NCI-H748 (cell line): ENCODE data around the gene HCN4.
"Not testable (repeated sequence)": the region's sequence is repeated elsewhere in the genome, so short reads cannot be mapped to it uniquely, and the experiment has no call there.

ENCODE experiments used
- DNase-seq: peaks from one replicate; lab custom pipeline; 2025; ENCODE audit not compliant: unreplicated experiment; lab: John Stamatoyannopoulos, UW

The HCN4 gene

DNA sequence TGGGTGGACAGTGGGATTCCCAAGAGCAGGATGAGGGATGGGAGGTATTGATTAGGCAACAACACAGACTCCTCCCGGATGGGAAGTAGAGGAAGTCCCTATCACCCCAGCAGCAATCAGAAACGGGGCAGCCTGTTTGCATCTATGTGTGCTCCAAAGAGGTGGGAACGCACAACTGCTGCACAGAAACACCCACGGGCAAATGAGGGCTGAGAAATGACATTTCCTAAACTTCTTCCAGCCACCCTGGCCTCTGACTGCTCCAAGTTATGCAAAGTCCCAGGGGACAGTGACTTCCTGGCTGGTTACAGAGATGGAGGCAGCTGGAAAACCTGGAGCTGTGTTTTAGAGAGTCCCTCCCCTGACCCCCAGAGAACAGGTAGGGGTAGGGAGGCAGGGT lies 42.6 kb downstream of the HCN4 start:
- DNase-seq: no peak

DNA sequence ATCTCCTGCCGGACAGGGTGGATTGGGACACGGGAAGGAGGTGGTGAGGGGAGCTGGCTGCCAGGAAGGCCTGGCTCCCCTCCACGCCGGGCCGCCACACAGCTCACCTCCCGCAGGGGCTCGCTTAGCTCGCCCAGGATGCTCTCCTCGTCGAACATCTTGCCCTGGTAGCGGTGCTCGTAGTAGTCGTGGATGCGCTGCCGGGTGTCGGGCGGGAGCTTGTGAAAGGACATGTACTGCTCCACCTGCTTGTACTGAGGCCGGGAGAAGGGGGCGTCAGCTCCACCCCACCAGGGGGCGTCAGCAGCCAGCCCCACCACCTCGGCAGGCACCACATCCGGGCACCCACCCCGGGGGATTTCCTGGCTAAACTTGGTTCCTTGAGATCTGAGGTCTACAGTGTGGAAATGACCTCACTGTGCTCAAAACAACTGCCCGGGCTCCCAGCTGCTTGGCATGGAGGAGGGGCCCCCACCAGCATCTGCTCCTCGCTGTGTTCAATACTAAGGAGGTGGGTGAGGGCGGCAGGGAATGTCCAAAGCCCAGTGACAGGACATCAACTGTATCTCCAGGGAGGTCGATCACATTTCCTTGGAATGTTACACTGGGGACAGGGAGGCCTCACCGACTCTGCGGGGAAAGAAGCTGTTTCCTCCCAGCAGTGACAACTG lies 43.4 kb downstream of the HCN4 start:
- peak; percentile 1 for DNase-seq

DNA sequence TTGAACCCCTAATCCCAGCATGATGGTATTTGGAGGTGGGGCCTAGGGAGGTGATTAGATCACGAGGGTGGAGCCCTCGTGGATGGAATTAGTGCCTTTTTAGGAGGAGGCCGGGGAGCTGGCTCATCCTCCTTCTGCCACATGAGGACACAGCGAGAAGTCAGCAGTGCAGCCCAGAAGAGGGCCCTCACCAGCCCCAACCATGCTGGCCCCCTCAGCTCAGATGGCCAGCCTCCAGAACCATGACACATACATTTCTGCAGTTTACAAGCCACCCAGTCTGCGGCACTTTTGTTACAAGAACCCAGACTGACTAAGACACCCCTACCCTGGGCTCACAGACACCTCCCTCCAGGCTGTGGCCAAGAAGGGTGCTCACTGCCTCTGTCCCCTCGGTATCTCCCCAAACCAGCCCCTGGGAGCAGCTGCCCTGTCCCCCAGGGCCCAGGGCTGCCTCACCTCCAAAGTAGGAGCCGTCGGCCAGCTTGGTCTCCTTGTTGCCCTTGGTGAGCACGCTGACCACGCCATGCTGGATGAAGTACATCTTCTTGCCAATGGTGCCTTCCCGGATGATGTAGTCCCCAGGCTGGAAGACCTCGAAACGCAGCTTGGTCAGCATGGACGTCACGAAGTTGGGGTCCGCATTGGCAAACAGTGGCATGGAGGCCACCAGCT lies 44.1 kb downstream of the HCN4 start:
- no peak for DNase-seq

DNA sequence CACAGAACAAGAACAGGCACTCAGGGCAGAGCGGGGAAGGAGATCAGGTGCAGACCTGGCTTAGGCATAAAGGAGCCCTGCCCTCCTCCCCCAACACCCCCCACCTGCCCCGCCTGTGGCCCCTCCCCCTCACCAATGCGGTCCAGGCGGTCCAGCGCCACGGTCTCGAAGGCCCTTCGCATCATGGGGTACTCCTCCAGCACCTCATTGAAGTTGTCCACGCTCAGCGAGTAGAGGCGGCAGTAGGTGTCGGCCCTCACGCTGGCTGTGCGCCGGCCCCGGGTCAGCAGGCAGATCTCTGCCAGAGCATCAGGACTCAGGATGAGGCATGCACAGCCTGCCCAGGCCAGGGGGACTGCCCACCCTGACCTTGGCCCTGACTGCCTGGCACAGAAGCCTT lies 44.8 kb downstream of the HCN4 start:
- no peak for DNase-seq

DNA sequence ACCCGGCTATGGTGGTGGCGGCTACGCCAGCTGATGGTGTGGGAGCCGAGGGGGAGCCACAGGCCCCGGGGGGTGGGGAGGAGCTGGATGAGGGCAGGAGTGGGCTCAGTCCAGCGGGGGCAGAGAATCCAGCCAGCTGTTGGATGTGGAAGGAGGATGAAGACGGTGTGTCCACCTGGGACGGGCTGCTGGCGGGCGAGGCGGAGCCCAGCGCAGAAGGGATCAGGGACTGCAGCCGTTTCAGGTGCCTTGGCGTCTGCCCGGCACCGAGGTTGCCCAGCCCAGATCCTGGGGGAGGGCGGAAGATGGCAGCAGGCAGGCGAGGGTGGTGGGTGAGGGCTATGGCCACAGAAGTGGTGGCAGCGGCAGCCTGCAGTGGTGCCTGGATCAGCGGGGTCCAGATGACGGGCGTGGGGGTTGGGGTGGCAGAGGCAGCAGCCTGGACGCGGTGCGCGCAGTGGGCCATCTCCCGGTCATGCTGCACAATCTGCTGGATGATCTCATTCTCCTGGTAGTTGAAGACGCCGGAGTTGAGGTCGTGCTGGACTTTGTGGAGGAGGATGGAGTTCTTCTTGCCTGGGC lies 45.3 kb downstream of the HCN4 start:
- no peak for DNase-seq

DNA sequence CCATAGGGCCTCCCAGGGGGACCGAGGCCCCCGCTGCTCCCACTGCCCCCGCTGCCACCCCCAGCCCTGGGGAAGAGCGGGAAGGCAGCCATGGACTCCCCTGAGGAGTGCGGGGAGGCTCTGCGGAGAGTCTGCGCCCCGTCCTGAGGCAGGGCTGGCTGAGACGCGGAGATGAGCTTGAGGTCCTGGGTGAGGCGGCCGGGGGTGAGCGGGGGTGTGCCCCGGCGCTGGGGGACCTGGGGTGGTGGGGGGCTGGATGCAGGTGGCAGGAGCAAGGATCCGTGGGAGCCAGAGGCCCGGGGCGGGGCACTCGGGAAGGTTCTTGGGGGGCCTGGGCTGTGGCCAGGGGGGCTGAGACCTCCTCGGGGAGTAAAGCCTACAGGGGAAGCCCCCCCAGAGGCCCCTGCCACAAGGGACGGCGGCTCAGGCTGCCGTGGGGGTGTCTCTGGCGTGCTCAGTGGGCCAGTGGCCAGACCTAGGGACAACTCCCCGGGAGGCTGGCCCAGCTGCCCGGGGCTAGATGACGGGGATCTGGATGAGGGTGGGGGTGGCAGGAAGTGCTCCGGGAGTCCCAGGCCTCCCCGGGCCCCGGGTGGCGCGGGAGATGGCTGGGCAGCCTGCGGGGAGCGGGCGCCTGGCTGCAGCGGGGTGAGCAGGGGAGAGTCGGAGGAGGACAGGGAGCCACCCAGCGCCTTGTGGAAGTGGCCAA lies 45.9 kb downstream of the HCN4 start:
- no peak for DNase-seq

DNA sequence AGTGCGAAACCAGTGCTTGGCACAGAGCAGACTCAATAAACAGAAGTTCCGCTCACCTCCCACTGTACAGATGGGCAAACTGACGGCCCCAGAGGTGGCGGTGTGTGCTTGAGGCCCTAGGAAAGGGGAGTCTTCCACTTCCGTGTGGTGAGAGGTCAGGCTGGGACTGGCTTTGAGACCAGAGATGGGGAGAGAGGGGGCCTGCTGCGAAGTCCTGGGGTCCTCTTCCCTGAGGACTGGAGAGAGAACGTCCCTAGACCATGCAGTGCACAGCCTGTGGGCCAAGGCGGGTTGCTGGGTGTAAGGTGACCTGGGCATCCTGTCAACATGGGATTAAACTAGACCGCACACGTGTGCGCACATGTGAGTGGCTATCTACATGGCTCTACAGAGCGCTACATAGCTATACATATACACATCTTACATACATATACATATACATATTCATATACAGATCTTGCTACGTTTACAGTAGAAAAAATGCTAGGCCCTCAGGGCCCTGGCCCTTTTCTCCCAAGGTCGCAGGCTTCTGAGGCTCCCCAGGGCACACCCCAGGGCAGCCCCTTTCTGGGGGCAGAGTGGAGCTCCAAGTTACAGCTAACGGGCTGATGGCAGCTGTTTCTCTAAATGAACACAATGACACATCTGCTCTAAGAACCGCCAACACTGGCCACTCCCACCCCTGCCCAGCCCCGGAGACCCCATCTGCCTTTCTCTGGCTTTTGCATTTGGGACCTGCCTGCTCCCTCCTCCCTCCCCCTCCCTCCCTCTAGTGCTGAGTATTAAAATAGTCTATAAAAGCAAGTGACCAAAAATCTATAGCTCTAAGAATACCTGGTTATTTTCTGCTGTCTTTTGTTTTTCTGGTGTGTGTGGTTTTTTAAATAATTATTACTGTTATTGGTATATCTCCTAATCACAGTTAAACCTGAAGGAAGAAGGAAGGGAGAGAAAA lies 47.0 kb downstream of the HCN4 start:
- peak; percentile 3 for DNase-seq

DNA sequence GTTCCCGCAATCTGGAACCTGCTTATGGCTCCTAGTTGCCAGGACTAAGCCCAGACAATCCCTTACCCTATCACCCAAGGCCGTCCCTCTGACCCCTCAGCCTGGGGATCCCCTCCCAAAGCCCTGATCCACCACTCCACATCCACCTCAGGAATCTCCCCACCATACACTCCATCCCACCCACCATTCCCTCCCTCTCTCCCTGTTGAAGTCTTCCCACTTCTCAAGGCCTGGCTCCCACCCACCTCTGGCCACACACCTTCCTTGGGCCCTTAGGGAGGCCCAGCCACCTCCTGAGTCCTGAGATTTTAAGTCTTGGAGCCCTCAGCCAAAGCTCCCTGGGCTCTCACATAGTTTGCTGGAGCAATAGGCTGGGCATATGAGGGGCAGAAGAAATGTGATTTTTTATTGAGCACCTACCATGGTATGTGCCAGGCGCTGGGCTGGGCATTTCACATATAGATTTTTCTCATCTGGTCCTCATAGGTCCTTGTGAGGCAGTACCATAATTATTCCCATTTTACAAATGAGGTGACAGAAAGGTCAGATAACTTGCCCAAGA lies 48.1 kb downstream of the HCN4 start:
- DNase-seq: no peak

DNA sequence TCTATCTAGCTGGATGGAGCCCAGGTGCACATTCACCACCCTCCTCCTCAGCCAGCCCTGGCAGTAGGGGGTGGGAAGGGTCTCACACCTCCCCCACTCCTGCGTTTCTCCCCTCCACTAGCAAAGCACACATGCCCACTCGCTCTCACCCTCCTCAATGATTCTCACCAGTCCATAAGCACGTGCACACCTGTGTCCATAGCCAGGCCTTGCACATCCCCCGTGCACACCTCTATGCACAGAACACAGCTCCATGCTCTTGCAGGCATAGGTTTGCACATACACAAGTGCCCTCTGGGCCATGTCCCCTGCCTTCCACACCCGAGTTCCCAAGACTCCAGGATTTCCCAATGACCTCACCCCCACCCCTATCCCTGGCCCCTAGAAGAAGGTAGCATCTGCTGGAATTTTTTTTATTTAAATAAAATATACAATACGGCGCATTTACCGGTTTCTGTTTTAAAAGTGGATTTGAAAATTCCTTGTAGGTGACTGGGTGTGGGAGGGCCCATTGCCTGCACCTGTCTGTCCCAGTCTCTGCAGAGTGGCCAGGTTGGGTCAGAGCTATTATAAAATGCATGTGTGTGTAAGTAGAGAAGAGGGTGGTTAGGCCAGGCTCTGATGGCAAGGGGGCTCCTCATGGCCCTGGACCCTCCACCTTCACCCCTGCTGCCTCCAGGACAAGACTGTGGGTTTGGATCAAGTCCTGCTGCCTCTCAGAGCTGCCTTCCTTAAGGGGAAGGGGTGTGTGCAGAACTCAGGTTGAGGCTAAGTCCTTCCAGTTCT lies 49.1 kb downstream of the HCN4 start:
- DNase-seq: no peak

DNA sequence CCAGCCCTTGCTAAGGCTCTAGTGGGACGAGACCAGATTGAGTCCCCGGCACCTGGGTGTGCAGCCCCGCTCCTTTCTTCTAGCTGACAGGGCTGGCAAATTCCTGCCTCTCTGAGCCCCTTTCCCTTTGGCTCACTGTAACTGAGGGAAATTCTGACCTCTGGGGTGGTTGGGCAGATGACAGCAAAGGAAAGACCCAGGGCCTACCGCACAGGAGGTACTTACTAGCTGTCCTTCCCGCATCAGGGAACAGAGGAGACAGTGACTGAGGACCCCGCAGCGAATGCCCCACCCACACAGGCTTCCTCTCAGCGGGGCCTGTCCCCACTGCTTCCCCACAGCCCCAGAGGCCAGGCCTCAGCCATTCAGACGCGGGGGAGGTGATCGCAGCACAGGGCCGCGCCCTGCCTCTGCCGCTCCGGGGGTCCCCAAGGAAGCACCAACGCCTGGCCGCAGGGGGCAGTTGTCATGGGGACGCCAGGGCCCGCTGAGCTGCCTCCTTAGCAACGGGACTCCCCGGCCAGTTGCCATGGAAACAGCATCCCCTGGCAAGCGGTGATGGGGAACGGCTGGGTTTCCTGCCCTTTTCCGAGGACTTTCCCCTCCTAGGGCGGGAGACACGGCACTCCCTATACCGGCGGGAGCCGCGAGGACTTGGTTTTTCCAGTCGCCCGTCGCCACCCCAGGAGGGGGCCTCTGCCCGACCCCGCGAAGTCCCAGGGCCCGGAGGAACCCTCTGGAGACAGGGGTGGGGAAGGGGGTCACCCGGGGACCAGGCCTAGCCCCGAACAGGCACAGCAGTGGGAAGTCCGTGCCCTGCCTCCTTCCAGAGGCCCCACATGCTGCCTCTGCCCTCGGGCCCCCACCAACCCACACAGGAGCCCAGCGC lies 50.1 kb downstream of the HCN4 start:
- DNase-seq: peak; percentile 72

DNA sequence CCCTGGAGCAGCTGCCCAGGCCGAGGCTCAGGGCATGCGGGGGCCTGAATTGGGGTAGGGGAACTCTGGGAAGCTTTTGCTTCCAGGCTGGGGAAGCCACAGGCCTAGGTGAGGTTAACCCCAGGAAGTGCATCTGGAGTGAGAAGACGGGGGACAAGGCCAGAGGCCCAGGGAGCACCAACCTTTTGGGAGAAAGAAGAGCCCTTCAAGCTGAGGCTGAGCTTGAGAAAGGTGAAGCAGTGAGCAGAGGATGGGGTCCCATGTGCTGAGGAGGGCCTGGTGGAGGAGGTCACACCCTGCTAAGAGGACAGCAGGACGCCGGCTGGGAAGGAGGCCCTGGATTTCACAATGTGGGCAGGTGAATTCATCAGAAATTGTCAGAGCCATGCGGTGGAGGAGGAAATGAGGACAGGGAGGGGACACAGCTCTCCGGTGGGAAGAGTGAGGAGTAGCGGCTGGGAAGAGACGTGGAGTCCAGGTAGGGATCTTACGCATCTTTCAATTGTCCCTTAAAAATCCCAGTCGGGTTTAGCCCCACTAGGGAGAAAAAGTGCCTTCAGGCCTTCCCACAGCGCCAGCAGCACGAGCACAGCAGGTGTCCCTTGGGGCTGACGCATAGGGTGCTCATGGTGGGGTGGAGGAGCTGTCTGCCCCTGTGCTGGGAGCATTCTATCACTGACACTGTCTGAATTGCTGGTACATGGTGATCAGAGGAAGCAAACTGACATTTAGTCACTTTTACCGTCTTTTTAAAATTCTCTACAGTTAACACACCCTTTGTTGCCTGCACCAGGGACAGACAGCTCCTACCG lies 50.9 kb downstream of the HCN4 start:
- no peak for DNase-seq

DNA sequence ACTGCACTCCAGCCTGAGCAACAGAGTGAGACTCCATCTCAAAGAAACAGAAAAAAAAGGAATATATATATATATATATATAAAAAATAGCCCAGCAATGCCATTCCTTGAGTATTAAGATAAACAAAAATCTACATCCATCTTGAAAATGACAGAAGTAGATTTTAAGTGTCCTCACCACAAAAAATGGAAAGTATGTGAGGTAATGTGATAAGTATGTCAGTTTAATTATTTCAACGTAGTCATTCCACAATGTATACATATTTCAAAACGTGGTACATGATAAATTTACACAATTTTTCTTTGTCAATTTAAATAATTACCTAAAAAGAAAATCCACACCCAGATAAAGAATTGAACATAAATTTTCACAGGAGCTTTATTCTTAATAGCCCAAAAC lies 54.9 kb downstream of the HCN4 start:
- no peak for DNase-seq

DNA sequence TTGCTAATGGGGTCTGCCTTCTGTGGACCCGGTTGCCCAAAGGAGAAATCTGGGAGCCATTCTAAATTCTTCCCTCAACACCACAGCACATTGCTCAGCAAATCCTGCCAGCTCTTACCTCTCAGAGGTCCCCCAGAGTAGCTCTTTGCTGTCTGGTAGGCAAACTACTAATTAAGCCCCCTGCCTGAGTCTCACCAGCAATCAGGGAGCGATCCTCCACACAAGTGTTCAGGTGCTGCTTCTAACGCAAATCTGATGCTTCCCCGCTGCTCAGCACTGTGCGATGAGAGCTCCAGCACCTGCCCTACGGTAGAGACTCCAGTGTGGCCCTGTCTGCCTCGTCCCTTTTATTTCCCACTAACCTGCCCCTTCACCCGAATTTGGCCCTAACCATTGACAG lies 60.5 kb downstream of the HCN4 start:
- no peak for DNase-seq

DNA sequence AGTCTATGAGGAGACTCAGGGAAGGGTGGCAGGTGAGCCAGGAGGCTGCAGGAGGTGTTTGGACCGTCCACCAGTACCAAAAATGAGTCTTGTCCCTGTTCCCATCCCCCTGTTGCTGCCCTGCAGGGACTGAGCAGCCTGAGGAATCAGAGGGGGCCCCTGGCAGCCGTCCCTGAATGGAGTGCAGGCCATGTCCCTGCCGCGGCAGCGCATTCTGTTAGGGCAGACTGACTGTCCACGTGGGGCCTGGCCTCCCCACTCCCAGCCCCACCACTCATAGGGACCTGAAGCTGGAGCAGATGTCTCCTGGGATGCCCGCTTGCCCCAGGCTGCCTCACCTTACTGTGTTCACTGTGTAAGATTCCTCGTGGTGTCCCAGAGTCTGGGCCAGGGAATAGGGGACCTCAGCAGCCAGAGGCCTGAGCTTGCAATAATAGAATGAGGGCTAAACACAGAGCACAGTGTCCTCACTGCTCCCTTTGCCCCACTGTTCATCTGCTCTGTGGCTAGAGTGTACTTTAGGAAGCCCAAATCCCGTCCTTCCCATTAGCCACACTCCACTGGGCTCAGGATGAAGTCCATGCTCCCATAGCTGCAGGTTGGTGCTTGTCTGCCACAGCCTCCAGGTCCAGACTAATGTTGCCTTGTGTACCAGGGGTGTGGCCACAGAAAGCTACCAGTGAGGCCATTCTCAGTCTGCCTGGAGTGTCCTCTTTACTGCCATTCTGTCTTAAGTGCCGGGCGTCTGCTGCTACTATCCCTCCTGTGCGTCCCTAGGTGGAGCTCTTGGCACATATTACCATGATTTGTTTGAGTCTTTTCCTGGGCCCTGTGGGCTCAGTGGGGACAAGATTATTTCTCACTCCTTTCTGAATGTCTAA lies 63.2 kb downstream of the HCN4 start:
- peak; percentile 76 for DNase-seq

DNA sequence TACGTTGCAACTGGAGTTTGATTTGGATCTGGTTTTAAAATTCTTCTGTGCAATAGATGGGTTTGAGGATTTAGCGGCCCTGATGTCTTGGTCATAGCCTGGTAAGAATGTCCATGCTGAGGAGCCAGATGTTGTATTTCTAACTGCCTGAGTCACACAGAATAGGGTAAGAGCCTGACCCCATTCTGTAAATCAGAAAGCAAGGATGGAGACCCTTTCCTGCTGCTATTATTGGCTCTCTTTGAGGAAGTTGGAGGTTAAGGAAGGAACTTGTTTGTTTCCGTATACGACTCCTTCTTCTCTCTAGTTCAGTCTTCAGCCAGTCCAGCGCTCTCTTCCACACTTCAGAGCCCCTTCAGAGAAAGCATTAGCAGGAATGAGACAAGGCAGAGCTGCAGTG lies 65.1 kb downstream of the HCN4 start:
- DNase-seq: no peak

DNA sequence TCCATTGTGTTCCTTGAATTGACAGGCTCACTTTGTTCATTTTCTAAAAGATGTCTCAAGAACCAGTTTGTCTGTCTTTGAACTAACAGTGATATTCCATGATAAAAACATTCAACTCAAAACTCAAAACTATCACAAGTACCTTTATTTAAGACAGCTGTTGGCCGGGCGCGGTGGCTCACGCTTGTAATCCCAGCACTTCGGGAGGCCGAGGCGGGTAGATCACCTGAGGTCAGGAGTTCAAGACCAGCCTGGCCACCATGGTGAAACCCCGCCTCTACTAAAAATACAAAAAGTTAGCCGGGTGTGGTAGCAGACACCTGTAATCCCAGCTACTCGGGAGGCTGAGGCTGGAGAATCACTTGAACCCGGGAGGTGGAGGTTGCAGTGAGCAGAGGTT lies 68.5 kb downstream of the HCN4 start:
- not testable (repeated sequence) for DNase-seq
